Mononuclear cell (primary cell): Measurements from ENCODE around the gene DUOX2. TPM values are rescaled to one million over a fixed set of nuclear protein-coding genes. Genes with fewer than 3 reads are reported as not detected.

Experiments
- H3K27me3 ChIP-seq: 2 replicates; pipeline ENCODE4 v1.6.0; 2011; ENCODE audit warnings: low read length, control low read depth; ENCODE audit not compliant: insufficient read depth
- H3K4me1 ChIP-seq: 2 replicates; pipeline ENCODE4 v1.5.1; 2011; ENCODE audit warnings: mild to moderate bottlenecking, low read length, control low read depth; ENCODE audit not compliant: insufficient read depth
- H3K4me3 ChIP-seq: 2 replicates; pipeline ENCODE4 v1.5.1; 2011; ENCODE audit warnings: mild to moderate bottlenecking, low read length, moderate library complexity
- H3K9me3 ChIP-seq: 2 replicates; pipeline ENCODE4 v1.5.1; 2011; ENCODE audit warnings: low read depth, mild to moderate bottlenecking, control low read depth, low read length
- total RNA-seq: library from RNA; depleted of rRNA; stranded (reverse); fragments of >200 nt; gene quantifications from one replicate; pipeline ENCODE4 v1.2.3, GENCODE V29; 2012

DUOX2 gene
- total RNA-seq, 1 donor = 0.10 TPM

GRCh38 chr15:45102226-45102625, 11.7 kb downstream of the DUOX2 start:
- H3K9me3 ChIP-seq = no peaks in the 10 kb centered on the region
- no peaks in the 10 kb centered on the region for H3K4me1 ChIP-seq
- no peak overlapping the region for H3K4me3 ChIP-seq
- no peaks in the 10 kb centered on the region for H3K27me3 ChIP-seq

- H3K4me1 ChIP-seq = no peaks in the 10 kb centered on the region
- no peaks in the 10 kb centered on the region for H3K9me3 ChIP-seq
- H3K4me3 ChIP-seq = no peak overlapping the region
- no peaks in the 10 kb centered on the region for H3K27me3 ChIP-seq
Measured at GRCh38 chr15:45101749-45102148, 12.2 kb downstream of the DUOX2 start.

- no peaks in the 10 kb centered on the region for H3K4me1 ChIP-seq
- no peak overlapping the region for H3K4me3 ChIP-seq
- H3K27me3 ChIP-seq = no peaks in the 10 kb centered on the region
- H3K9me3 ChIP-seq = no peaks in the 10 kb centered on the region
Measured at GRCh38 chr15:45100884-45101625, 12.9 kb downstream of the DUOX2 start.

GRCh38 chr15:45099549-45100165, 14.3 kb downstream of the DUOX2 start:
- Histone ChIP-seq H3K4me1 (no peaks in the 10 kb centered on the region), H3K9me3 (no peaks in the 10 kb centered on the region), H3K4me3 (no peak overlapping the region), H3K27me3 (no peaks in the 10 kb centered on the region)

- H3K4me3 ChIP-seq = no peak overlapping the region
- H3K4me1 ChIP-seq = no peaks in the 10 kb centered on the region
- H3K9me3 ChIP-seq = no peaks in the 10 kb centered on the region
- H3K27me3 ChIP-seq = no peaks in the 10 kb centered on the region
Measured at GRCh38 chr15:45097466-45097865, 16.5 kb downstream of the DUOX2 start.

GRCh38 chr15:45095661-45096060, 18.3 kb downstream of the DUOX2 start:
- Histone ChIP-seq H3K4me1 (no peaks in the 10 kb centered on the region), H3K4me3 (no peak overlapping the region), H3K27me3 (no peaks in the 10 kb centered on the region)

GRCh38 chr15:45094358-45094730, 19.6 kb downstream of the DUOX2 start:
- Histone ChIP-seq H3K4me1 (no peaks in the 10 kb centered on the region), H3K4me3 (no peak overlapping the region), H3K9me3 (no peaks in the 10 kb centered on the region), H3K27me3 (no peaks in the 10 kb centered on the region)

More at GRCh38 chr15:45095661-45096060, 18.3 kb downstream of the DUOX2 start:
- no peaks in the 10 kb centered on the region for H3K9me3 ChIP-seq

GRCh38 chr15:45093622-45094357, 20.2 kb downstream of the DUOX2 start:
- no peaks in the 10 kb centered on the region for H3K9me3 ChIP-seq
- H3K27me3 ChIP-seq = no peaks in the 10 kb centered on the region
- no peaks in the 10 kb centered on the region for H3K4me1 ChIP-seq
- no peak overlapping the region for H3K4me3 ChIP-seq

GRCh38 chr15:45093013-45093412, 21.0 kb downstream of the DUOX2 start:
- Histone ChIP-seq H3K4me3 (no peak overlapping the region), H3K27me3 (no peaks in the 10 kb centered on the region), H3K4me1 (no peaks in the 10 kb centered on the region), H3K9me3 (no peaks in the 10 kb centered on the region)

GRCh38 chr15:45091576-45091975, 22.4 kb downstream of the DUOX2 start:
- Histone ChIP-seq H3K4me1 (no peaks in the 10 kb centered on the region), H3K9me3 (no peaks in the 10 kb centered on the region), H3K4me3 (no peak overlapping the region), H3K27me3 (no peaks in the 10 kb centered on the region)

GRCh38 chr15:45091161-45091560, 22.8 kb downstream of the DUOX2 start:
- H3K27me3 ChIP-seq = peaks cover 3% of the 10 kb centered on the region
- H3K4me3 ChIP-seq = no peak overlapping the region
- no peaks in the 10 kb centered on the region for H3K9me3 ChIP-seq
- no peaks in the 10 kb centered on the region for H3K4me1 ChIP-seq

- Histone ChIP-seq H3K4me3 (no peak overlapping the region), H3K4me1 (no peaks in the 10 kb centered on the region), H3K9me3 (no peaks in the 10 kb centered on the region), H3K27me3 (peaks cover 7% of the 10 kb centered on the region)
Measured at GRCh38 chr15:45089712-45090373, 24.1 kb downstream of the DUOX2 start.

GRCh38 chr15:45088801-45089711, 24.9 kb downstream of the DUOX2 start:
- H3K9me3 ChIP-seq = no peaks in the 10 kb centered on the region
- H3K4me3 ChIP-seq = no peak overlapping the region
- peaks cover 7% of the 10 kb centered on the region for H3K27me3 ChIP-seq
- no peaks in the 10 kb centered on the region for H3K4me1 ChIP-seq

GRCh38 chr15:45087513-45087912, 26.5 kb downstream of the DUOX2 start:
- Histone ChIP-seq H3K4me1 (no peaks in the 10 kb centered on the region), H3K27me3 (peaks cover 7% of the 10 kb centered on the region), H3K9me3 (no peaks in the 10 kb centered on the region), H3K4me3 (no peak overlapping the region)
